Transverse colon (tissue), 4 donors: ENCODE measurements around the gene MED26. TPM values are rescaled to one million over a fixed set of nuclear protein-coding genes. Genes with fewer than 3 reads are reported as not detected.

Source experiments
- DNase-seq: peaks from one replicate; pipeline ENCODE4 v3.0.0-alpha.2; 2019
- H3K27ac ChIP-seq, 4 donors: fragments of 200-600 bp; sonication (generic); 2 replicates each; pipeline ENCODE4 v1.5.1; 2016 to 2018; ENCODE audit warnings: inconsistent platforms in 4 of 4
- H3K27me3 ChIP-seq: fragments of 200-600 bp; sonication (generic); 2 replicates; pipeline ENCODE4 v1.5.1; 2017; ENCODE audit warnings: inconsistent platforms
- H3K36me3 ChIP-seq, 4 donors: fragments of 200-600 bp; sonication (generic); 2 replicates each; pipeline ENCODE4 v1.5.1; 2017 to 2019; ENCODE audit warnings: inconsistent platforms in 4 of 4
- H3K4me1 ChIP-seq, 4 donors: fragments of 200-600 bp; sonication (generic); 2 replicates each; pipeline ENCODE4 v1.5.1; 2017 to 2020; ENCODE audit warnings: inconsistent platforms in 4 of 4
- H3K4me3 ChIP-seq, 4 donors: fragments of 200-600 bp; sonication (generic); 1 replicate in 1 of 4; 2 replicates in 3 of 4; pipeline versions ENCODE4 v1.5.1 to v1.6.1; 2017 to 2019; ENCODE audit warnings: inconsistent platforms in 4 of 4
- H3K9me3 ChIP-seq, 2 donors: fragments of 200-600 bp; sonication (generic); 2 replicates each; pipeline ENCODE4 v1.5.1; 2017 to 2019; ENCODE audit warnings: inconsistent platforms in 2 of 2
- CTCF ChIP-seq, 5 experiments: fragments of 200-600 bp in 3 of 5; fragments of 450-650 bp in 2 of 5; sonication (generic) in 3 of 5; IDR thresholded peaks; 1 replicate in 2 of 5; 2 replicates in 3 of 5; pipeline ENCODE4 v1.5.1; 2016 to 2017; ENCODE audit warnings: antibody characterized with exemption in 5 of 5, inconsistent platforms in 3 of 5, mild to moderate bottlenecking in 2 of 5, moderate library complexity in 1 of 5
- EP300 ChIP-seq: sonication (generic); formaldehyde crosslinking; IDR thresholded peaks from one replicate; pipeline ENCODE4 v1.6.1; 2017; ENCODE audit warnings: antibody characterized with exemption, low read depth
- POLR2A ChIP-seq: fragments of 450-650 bp; IDR thresholded peaks from one replicate; pipeline ENCODE4 v1.6.1; 2016; ENCODE audit warnings: antibody characterized with exemption, mild to moderate bottlenecking, moderate library complexity
- POLR2AphosphoS5 ChIP-seq, 3 donors: sonication (generic); formaldehyde crosslinking; IDR thresholded peaks; one replicate each; pipeline ENCODE4 v1.6.1; 2016; ENCODE audit warnings: antibody characterized with exemption in 3 of 3
- WGBS, 2 donors: methylation state at CpG; one replicate each; pipeline ENCODE4 v1.1.5; 2018; ENCODE audit warnings: low coverage in 1 of 2; 5-methylcytosine and 5-hydroxymethylcytosine counted together
- in situ Hi-C, 4 donors: fragments of 200-750 bp; cut with MboI; loops; one replicate each; pipeline versions ENCODE4 v1.15.0 to v1.15.1; 2017; ENCODE audit warnings: low sequenced_read_pairs in 3 of 4, low pct_ligation_motif_present in 1 of 4, low pct_unique_long_range_greater_than_20kb in 1 of 4
- intact Hi-C: fragments of 100-400 bp; cut with DNase I; formaldehyde crosslinking; loops from one replicate; pipeline ENCODE4 v1.15.1; 2023; ENCODE audit warnings: low total_unique reads
- total RNA-seq, 4 donors: library from RNA; depleted of rRNA; stranded (reverse); fragments of >200 nt; gene quantifications; one replicate each; pipeline ENCODE4 v1.1.0, GENCODE V29; 2016

MED26 gene
- total RNA-seq, 4 donors from 2014 or later = 7.8 to 15.0 (median 9.5) TPM

DNA sequence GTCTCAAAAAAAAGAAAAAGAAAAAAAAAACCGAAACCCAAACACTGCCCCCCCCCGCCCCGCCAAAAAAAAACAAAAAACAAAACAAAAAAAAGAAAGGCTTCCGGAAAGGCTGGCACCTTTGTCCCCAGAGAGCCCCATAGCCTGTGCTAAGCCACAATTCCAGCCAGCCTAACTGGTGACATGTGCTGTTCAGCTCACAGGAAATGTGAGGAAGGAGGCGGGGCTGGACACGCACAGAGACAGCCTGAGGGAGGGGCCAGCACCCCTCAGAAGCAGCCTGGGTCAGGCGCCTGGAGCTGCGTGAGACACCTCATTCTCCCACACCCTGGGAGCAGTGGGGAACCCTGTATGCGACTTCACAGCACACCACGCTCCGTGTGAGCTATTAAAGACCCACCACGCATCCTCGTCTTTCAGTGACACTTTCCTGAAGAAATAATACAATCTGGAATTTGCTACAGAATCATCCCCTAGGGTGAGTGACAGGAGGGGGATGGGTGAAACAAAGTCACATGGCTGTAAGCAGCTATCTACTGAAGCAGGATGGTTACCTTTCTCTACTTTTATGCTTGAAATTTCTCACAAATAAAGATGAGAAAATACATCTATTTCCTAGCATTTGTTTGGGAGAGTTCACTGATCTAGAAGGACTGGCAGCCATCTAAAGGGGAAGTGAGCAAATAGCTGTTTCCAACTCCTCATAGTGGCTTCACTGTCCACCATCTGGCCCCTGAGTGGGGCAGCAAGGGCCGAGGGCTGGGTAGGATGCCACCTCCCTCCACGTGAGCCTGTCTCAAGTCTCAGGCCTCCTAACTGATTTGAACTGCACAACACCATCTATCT is 43.5 kb downstream of the MED26 start:
- Histone ChIP-seq H3K36me3 (no peaks in the 10 kb centered on the region), H3K27ac (peak overlapping the region; percentile 67 to 86 (median 76)), H3K27me3 (no peaks in the 10 kb centered on the region), H3K4me1 (peaks cover 39 to 72% (median 60%) of the 10 kb centered on the region in 4 donors), H3K4me3 (peak overlapping the region in 1 of 4 donors; percentile 10), H3K9me3 (no peaks in the 10 kb centered on the region)
- in situ Hi-C loops (no loop called here), intact Hi-C loops (no loop called here)
- TF ChIP-seq CTCF (IDR thresholded peaks at IDR 0.05) (no peak), POLR2A (peak; percentile 62), POLR2AphosphoS5 (IDR thresholded peaks at IDR 0.05) (peak; percentile 52 to 79 (median 76)), EP300 (no peak)
- DNase-seq = peak; percentile 89
- WGBS, 2 donors = 0 to 4% methylated on average over 2 to 15 of the region's 15 CpGs

- TF ChIP-seq POLR2A (no peak), POLR2AphosphoS5 (IDR thresholded peaks at IDR 0.05) (no peak), EP300 (no peak), CTCF (IDR thresholded peaks at IDR 0.05) (no peak)
- H3K4me3 ChIP-seq = no peak overlapping the region
- peak overlapping the region in 2 of 4 donors; percentile 67 to 86 for H3K27ac ChIP-seq
- H3K4me1 ChIP-seq = peaks cover 32 to 55% (median 47%) of the 10 kb centered on the region in 4 donors
- WGBS, 2 donors = 87 to 90% methylated on average over 3 to 10 of the region's 10 CpGs
- no peak for DNase-seq
- intact Hi-C loops = no loop called here
- no peaks in the 10 kb centered on the region for H3K27me3 ChIP-seq
- no peaks in the 10 kb centered on the region for H3K36me3 ChIP-seq
- in situ Hi-C loops = no loop called here
- H3K9me3 ChIP-seq = no peaks in the 10 kb centered on the region
Measured at GRCh38 chr19:16582486-16583261, 45.3 kb downstream of the MED26 start.

- Histone ChIP-seq H3K4me1 (peaks cover 29 to 48% (median 40%) of the 10 kb centered on the region in 4 donors), H3K4me3 (no peak overlapping the region), H3K36me3 (no peaks in the 10 kb centered on the region), H3K27ac (no peak overlapping the region), H3K9me3 (no peaks in the 10 kb centered on the region), H3K27me3 (no peaks in the 10 kb centered on the region)
- TF ChIP-seq POLR2AphosphoS5 (IDR thresholded peaks at IDR 0.05) (no peak), EP300 (no peak), POLR2A (no peak)
- intact Hi-C loops (no loop called here), in situ Hi-C loops (no loop called here)
- no peak for DNase-seq
- 89% methylated on average over 6 of the region's 6 CpGs; no CpG with 5 or more reads in 1 of the 2 donors for WGBS, 2 donors
Measured at GRCh38 chr19:16581971-16582343, 46.0 kb downstream of the MED26 start.

GRCh38 chr19:16581145-16581970 is 46.6 kb downstream of the MED26 start:
- DNase-seq = no peak
- WGBS, 2 donors = 80% methylated on average over 12 of the region's 12 CpGs; no CpG with 5 or more reads in 1 of the 2 donors
- Histone ChIP-seq H3K27me3 (no peaks in the 10 kb centered on the region), H3K9me3 (no peaks in the 10 kb centered on the region), H3K27ac (no peak overlapping the region), H3K36me3 (peaks cover 0 to 4% (median 0%) of the 10 kb centered on the region in 4 donors), H3K4me1 (peaks cover 26 to 42% (median 34%) of the 10 kb centered on the region in 4 donors), H3K4me3 (no peak overlapping the region)
- intact Hi-C loops (no loop called here), in situ Hi-C loops (no loop called here)
- TF ChIP-seq POLR2A (no peak), EP300 (no peak)
